ENCODE measurements around the gene NKAIN1.
"Not testable (repeated sequence)": the region's sequence is repeated elsewhere in the genome, so short reads cannot be mapped to it uniquely, and the experiment has no call there.

NKAIN1 gene

GRCh38 chr1:31231802-31232201 lies 7.9 kb downstream of the NKAIN1 start:
- DNase-seq = no peak

DNA sequence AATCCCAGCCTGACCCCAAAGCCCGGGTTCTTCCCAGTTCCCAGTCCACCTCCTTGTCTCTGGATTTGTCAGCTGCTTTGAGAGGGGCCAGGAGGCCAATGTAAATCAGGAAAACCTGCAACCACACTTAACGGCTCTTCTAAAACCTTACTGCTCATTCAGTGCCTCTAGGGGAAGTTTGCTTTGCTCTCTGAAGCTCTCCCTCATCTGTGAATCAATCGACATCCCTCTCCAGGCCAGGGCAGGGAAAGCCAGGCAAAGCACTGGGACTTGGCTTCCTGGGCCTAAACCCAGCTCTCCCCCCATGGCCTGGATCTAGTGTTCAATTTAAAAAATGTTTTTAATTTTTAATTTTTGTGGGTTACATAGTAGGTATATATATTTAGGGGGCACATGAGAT lies 9.3 kb downstream of the NKAIN1 start:
- no peak for DNase-seq

DNA sequence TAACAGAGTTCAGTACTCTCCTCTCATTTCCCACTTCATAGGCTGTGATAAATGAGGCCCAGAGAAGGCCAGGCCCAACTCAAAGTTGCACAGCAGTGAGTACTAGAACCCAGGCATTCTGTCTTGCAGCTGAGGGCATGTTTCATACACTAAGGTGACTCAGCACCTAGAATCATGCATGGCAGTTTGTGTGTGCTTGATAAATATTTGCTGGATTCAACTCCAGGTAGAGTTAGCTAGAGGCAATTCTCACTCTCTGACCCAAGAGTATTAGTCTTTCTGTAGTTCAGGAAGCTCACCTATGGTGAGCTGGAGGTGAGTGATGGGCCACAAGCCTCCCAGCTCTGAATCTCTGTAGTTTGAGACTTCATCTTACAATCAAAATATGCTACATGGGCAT lies 10.7 kb downstream of the NKAIN1 start:
- no peak for DNase-seq

- DNase-seq = no peak
Observed at GRCh38 chr1:31227891-31228568, 11.7 kb downstream of the NKAIN1 start.

DNA sequence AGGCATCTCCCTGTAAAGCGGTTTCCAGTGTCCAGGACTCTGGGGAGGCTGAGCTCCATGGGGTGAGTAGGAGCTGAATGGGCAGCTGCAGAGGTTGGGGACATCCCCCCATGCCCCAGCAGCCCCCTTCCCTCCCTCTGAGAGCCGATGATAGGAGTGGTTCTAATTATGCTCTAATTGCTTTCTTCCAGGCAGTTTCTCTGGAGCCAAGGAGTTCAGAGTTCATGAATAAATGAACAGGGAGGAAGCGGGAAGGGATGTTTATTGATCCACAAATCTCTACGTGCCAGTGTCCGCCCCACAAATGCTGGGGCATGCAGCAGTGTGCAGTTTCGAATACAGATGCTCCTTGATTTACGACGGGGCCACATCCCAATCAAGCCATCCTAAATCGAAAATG lies 15.6 kb downstream of the NKAIN1 start:
- no peak for DNase-seq

GRCh38 chr1:31222176-31222575 lies 17.5 kb downstream of the NKAIN1 start:
- DNase-seq = no peak

- no peak for DNase-seq
Observed at GRCh38 chr1:31221072-31221471, 18.6 kb downstream of the NKAIN1 start.

- no peak for DNase-seq
Observed at GRCh38 chr1:31219489-31219888, 20.2 kb downstream of the NKAIN1 start.

DNA sequence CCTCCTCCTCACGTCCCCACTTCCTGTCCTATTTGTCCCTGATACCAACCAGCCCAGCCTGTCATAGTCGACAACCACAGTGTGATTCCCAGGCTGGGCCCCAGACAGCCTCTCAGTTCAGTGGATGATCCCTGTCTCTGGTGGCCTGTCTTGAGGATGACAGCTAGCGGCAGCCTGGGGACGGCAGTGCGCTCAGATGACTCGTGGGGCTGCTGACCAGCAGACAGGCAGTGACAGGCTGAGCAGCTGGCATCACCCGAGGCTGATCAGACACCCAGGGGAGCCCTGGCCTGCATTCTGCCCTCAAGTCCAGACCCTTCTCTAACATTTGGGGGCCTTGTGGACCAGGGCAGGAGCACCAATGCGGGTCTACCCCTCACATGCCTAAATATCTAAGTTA lies 21.0 kb downstream of the NKAIN1 start:
- no peak for DNase-seq

- DNase-seq = peak; percentile 29
Observed at GRCh38 chr1:31216016-31216415, 23.7 kb downstream of the NKAIN1 start.

DNA sequence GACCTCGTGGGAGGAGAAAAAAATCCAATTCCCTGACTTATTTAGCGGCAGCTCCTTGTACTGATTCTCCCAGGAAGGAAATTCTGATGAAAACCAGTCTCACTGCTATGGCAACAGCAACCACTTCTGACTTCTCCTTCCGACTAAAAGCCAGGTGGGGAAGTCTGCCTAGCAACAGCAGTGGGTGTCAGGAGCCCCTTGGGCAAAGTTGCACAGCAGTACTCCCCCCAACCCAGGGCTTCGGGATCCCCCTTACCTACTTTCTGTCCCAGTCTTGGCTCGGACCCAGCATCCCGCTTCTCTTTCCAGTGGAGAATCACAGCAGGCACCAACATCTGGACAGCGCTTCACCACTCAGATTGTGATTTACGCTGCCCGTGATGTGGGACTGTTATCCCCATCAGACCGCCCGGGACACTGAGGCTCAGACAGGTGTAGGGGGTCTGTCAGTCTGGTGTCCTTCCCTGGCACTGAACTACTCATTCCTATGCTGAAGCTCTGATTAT lies 24.6 kb downstream of the NKAIN1 start:
- DNase-seq = no peak

GRCh38 chr1:31214316-31215064 lies 25.2 kb downstream of the NKAIN1 start:
- no peak for DNase-seq

- DNase-seq = no peak
Observed at GRCh38 chr1:31208361-31208945, 31.2 kb downstream of the NKAIN1 start.

GRCh38 chr1:31207569-31207968 lies 32.1 kb downstream of the NKAIN1 start:
- DNase-seq = no peak

DNA sequence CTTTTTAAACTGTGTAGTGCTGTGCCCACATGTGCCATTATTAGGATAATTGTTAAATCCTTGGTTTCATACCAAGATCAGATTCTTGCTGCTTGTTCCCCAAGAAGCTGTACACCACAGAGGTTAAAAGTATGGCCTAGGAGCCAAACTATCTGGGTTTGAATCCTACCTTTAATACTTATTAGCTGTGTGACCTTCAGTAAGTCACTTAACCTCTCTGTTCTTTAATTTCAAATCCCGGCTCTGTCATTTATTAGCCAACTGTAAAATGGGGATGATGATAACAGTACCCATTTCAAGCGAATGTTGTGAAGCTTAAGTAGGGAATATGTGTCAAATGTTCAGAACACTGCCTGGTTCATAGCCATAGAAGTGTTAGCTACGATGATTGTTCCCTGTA lies 32.6 kb downstream of the NKAIN1 start:
- DNase-seq = no peak

DNA sequence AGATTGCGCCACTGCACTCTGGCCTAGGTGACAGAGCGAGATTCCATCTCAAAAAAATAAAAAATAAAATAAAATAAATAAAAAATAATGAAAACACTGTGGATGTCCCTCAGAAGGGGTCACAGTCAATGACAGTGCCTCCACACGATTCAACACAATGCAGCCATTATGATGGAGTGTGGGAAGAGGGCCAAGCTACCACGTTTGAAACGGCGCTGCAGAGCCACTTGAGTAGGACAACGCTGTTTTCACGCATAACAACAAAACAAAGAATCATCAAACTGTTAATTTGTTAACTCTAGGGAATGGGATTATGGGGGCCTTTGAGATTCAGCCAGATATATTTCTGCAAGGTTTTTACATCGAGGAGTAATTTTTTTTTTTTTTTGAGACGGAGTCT lies 36.5 kb downstream of the NKAIN1 start:
- DNase-seq = no peak

DNA sequence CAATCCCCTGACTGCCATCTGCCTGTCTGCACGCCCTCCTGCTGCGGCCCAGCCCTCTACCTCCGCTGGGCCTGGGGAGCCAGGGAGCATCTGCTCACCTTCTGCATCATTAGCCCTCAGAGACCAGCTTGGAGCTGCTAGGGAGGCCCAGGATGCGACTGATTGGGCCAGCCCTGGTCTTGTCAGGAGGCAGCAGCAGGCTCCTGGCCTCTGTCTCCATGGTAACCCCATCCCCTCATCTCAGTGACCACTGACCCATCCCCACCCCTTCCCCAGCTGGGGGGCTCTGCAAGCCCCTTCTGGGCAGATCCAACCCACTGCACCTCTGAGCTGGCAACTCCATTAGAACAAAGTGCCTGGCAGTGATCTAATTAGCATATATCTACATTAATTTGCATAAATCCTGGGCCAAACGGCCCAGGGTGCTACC lies 37.7 kb downstream of the NKAIN1 start:
- no peak for DNase-seq

DNA sequence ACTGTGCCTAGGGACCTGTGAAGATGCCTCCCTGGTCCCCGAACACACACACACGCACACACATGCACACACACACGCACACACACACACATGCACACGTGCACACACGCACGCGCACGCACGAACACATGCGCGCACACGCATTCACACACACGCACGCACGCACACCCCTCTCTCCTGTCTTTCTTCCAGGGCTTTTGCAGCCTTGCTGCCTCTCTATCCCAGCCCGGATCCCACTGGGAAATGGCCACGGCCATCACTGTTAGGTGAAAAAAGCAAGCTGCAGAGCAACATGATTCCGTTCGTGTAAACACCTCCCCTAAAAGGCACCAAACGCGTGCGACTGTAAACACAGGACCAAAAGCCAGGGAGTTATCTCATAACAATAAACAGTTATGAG lies 39.7 kb downstream of the NKAIN1 start:
- DNase-seq = no peak

DNA sequence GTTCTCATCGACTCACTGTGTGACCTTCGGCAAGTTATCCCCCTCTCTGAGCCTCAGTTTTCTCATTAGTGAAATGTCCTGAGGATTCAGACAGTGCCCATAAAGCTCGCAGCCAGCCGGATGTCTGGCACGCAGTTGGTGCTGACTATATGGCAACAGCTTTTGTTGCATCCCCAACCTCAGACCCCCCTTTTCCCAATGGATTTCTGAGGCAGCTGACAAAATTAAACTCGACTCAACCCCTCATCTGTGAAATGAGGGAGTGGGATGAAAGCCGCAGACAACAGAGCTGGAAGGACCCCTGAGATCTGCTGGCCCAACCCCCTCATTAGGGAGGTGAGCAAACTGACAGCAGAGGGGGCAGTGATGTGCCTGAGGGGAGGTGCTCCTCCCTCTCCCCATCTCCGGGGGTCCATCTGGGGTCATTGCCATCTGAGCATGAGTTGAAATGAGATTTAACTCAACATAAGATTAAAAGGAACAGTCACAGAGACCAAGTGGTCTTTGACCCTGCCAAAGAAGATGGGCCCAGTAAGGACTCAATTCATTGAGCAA lies 40.4 kb downstream of the NKAIN1 start:
- DNase-seq = peak; percentile 31

GRCh38 chr1:31198600-31198999 lies 41.1 kb downstream of the NKAIN1 start:
- DNase-seq = no peak

DNA sequence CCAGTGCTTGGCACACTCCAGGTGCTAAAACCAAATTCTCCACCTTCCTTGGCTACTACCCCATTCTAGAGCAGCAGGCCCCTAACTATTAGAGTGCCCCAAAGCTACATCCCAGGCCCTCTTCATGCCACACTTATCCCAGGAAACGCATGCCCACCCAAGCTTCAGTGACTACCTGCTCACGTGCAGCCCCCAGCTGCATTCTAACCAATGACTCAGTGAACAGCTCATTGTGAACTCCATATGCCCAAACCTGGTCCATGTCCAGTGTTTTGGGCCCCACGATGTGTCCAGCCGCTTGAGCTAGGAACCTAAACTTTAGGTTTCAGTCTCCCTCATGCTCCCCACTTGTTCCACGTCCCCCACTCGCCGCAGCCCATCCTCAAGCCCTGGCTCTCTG lies 41.5 kb downstream of the NKAIN1 start:
- DNase-seq = no peak

DNA sequence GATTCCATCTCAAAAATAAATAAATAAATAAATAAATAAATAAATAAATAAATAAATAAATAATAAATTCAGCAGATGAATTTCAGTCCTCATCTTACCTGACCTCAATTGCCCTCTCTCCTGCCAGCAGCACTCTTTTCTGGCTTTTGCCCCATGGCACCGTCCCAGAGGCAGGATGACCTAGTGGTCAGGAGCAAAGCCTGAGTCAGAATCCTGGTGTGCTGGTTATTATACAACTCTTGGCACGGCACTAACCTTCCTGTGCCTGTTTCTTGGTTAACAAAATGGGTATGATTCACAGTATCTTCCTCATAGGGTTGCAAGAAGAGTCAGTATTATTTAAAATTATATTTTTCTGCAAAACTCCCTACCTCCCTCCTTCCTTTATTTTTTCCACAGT lies 43.0 kb downstream of the NKAIN1 start:
- peak; percentile 20 for DNase-seq

DNA sequence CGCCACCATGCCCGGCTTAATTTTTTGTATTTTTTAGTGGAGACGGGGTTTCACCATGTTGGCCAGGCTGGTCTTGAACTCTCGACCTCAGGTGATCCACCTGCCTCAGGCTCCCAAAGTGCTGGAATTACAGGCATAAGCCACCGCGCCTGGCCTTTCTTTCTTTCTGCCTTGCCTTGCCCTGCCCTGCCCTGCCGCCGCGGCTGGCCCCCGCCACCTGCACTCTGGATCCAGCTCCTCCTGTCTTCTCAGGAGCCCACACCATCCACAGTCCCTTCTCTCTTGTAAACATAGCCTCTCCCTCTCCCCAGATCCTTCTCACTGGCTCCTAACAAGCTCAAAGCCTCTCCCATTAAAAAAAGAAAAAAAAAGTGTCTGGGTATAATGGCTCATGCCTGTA lies 44.4 kb downstream of the NKAIN1 start:
- DNase-seq = not testable (repeated sequence)

- no peak for DNase-seq
Observed at GRCh38 chr1:31193729-31194128, 46.0 kb downstream of the NKAIN1 start.
